ENCODE measurements around the gene MBD3L4.
"Not testable (repeated sequence)": the region's sequence is repeated elsewhere in the genome, so short reads cannot be mapped to it uniquely, and the experiment has no call there.

The MBD3L4 gene

DNA sequence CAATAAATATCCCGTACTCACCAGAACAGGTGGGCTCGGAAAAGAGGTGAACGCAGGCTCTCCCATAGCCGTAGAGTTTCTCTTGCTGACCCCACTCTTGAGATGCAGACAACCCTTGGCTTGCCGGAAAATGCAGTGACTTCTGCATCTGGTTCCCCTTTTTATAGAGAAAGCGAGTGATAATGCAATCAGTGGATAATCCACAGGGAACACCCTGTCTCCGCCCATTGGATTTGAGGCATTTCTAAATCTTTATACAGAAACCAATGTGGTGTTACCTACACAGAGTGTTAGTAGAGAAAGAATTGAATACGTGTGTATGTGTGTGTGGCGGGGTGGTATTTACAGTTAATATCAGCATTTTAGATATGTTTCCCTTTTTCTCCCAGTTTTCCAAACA, at the start of gene MBD3L4:
Gene MBD3L4, minus strand, starts transcription at position 101 of the 400 bp plus-strand sequence. Its CDS starts 35 bp downstream, at position 66.
- not testable (repeated sequence) for DNase-seq

DNA sequence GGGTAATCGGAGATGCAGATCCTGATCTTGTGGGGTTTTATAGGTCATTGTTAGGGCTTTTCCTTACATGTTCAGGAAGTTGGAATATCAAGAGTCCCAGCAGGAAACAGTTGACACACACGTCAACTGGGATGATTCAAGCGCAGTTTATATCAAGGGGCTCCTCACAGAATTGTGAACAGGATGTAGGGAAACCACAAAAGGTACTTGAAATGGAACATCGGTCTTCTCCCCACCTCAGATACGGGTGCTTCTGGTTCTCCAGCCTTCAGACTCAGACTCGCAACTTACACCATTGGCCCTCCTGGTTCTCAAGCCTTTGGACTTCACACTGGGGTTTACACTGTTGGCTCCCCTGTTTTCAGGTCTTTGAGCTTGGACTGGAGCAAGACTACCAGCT, 49.0 kb upstream of the MBD3L4 start:
- DNase-seq: no peak

DNA sequence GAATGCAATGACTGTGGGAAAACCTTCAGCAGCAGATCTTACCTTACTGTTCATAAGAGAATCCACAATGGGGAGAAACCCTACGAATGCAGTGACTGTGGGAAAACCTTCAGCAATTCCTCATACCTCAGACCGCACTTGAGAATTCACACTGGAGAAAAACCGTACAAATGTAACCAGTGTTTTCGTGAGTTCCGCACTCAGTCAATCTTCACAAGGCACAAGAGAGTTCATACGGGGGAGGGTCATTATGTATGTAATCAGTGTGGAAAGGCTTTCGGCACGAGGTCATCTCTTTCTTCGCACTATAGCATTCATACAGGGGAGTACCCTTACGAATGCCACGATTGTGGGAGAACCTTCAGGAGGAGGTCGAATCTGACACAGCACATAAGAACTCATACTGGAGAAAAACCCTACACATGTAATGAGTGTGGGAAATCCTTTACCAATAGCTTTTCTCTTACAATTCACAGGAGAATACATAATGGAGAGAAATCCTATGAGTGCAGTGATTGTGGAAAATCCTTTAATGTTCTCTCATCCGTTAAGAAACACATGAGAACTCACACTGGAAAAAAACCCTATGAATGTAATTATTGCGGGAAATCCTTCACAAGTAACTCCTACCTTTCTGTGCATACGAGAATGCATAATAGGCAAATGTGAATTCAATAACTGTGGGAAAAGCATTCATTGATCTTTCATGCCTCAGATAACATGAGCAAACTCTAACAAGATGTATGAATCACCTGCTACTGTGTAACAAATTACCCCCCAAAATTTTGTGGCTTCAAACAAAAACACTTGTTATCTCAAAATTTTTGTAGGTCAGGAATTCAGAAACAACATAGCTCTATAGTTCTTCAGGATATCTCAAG, 43.3 kb upstream of the MBD3L4 start:
- no peak for DNase-seq

DNA sequence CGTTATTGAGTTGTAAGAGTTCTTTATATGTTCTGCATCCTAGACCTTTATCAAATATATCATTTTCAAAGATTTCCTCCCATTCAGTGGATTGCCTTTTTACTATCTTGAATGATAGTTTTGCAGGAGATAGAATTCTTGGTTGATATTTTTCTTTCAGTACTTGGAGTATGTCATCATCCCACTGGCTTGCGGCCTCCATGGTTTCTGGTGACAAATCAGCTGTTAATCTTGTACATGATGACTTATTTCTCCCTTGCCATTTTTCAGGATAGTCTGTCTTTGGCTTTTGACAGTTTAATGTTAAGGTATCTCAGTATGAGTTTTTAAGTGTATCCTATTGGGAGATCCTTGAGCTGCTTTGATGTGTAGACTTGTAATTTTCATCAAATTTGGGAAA, 38.0 kb upstream of the MBD3L4 start:
- DNase-seq: no peak

DNA sequence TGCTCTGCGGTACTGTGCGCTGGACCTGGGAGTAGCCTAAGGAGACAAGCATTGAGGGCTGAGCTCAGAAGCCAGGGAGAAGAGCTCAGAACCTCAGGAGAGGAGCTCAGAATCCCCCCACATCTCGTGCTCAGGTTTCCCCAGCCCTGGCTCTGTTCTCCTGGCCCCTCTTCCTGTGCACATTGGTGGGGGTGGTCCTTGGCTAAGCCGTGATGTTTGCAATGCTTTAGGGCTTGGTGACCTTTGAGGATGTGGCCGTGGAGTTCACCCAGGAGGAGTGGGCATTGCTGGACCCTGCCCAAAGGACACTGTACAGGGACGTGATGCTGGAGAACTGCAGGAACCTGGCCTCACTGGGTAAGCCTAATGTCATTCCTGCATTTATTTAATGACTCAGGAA, 36.2 kb upstream of the MBD3L4 start:
- DNase-seq: no peak

DNA sequence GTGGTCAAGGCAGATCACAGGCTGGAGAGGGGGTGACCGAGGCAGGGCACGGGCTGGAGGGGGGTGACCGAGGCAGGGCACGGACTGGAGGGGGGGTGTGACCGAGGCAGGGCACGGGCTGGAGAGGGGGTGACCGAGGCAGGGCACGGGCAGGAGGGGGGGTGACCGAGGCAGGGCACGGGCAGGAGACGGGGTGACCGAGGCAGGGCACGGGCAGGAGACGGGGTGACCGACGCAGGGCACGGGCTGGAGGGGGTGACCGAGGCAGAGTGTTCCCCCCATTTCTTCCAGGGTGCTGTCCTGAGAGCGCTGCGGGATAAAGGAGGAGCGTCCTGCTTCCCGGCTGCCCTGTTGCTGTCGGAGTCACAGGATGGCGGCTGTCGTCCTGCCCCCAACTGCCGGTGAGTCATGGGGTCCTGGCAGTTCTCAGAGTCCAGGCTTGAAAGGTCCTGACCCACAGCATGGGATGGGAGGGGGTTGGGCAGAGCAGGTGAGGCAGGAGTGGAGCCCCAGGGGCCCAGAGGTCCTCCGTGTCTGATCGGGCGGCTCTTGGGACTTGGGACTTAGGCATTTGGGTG, 34.8 kb upstream of the MBD3L4 start:
- DNase-seq: no peak

DNA sequence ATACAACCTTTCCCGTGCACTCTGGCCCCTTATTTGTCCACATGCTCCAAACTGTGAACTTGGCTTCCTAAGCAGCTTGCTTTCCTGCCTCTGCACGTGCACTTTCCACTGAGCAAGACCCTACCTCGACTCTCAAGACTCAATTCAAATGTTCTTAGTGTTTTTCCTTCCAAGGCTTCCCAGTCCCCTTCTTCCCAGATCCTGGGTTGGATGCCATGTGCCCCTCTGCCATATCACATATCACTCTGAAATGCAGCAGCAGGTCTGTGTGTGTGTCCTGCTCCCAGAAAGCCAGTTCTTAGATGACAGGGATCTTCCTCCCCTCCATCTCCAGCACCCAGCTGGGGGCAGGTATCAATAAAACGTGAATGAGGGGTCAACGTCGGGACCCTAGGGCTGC, 32.6 kb upstream of the MBD3L4 start:
- no peak for DNase-seq

DNA sequence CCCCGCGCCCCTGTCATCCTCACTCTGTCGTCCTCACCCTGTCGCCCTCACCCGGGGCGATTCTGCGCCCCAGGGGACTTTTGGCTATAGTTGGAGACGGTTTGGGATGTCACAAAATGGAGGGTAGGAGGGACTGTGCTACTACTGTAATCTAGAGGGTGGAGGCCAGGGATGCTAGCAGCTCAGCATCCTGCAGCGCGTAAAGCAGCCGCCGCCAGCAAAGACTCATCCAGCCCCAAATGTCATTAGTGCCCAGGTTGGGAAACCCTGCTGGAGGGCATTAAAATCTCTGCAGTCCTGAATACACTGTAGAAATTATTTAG, 29.9 kb upstream of the MBD3L4 start:
- DNase-seq: no peak

DNA sequence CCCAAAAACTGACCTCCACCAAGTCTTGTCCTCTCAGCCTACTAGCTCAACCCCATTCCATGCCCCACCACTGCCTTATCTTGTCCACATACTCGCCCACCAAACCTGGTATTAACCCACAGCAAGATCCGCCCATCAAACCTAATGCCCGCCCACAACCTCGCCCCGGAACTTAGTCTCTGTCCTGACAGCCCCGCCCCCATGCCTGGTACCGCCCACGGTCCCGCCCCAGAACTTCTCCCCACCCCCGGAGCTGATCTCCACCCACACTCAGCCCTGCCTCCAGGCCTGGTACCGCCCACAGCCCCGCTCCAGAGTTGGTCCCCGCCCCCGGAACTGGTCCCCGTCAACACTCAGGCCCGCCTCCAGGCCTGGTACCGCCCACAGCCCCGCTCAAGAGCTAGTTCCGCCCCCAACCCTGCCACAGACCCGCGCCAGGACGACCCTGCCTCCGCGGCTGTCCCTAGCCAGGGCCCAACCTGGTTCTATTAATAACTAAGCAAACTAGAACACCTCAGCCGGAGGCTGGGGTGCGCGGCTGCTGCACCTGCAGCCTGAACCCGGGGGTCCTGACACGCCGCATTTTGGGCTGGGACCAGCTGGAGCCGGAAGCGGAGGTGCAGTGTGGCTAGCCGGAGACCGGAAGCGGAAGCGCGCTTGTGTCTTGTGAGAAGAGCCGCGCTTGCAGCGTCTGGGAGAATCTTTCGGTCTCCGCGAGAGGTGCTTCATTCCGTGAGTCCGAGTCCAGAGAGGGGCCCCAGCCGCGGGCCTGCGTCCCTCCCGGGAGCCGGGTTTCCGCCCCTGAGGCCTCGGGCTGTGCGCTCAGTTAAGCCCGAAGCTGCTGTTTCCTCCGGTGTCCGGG, 29.3 kb upstream of the MBD3L4 start, which contains the start of gene ZNF557:
Gene ZNF557, plus strand, starts transcription at position 662 of the 862 bp plus-strand sequence. CDS start 5,372 bp downstream, outside the sequence.
- peak; percentile 95 for DNase-seq

DNA sequence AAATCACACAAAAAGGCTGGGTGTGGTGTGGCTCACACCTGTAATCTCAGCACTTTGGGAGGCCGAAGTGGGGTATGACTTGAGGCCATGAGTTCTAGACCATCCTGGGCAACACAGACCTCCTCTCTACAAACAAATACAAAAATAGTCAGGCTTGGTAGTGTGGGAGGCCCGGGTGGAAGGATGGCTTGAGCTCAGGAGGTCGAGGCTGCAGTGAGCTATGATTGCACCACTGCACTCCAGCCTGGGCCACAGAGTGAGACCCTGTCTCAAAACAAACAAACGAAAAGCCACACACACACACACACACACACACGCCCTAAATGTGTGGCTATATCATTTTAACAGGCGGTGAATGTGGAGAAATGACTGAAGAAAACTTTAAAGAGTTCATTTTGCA, 28.6 kb upstream of the MBD3L4 start:
- no peak for DNase-seq

DNA sequence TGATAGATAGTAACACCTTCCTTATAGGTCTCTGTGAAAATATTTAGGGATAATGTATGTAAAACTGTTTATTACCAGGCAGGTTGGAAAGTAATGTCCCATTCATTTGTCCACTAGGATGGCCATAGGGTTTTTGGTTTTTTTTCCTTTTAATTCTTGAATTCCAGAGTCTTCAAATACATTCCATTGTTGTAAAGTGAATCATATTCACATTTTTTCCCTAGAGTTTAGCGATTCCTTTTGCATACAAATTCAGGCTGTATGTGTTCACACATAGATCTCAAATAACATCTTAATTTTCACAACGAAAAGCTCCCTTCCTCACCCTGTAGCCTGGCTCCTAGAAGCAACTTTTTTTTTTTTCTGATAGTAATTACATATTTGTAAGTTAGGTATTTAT, 27.7 kb upstream of the MBD3L4 start:
- DNase-seq: no peak

DNA sequence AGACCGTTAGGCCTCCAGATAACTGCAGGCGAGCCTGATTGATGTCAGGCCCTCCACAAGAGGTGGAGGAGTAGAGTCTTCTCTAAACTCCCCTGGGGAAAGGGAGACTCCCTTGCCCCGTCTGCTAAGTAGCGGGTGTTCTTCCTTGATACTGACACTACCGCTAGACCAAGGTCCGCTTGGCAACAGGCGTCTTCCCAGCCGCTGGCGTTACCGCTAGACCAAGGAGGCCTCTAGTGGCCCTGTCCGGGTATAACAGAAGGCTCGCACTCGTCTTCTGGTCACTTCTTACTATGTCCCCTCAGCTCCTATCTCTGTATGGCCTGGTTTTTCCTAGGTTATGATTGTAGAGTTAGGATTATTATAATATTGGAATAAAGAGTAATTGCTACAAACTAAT, 27.1 kb upstream of the MBD3L4 start:
- not testable (repeated sequence) for DNase-seq

DNA sequence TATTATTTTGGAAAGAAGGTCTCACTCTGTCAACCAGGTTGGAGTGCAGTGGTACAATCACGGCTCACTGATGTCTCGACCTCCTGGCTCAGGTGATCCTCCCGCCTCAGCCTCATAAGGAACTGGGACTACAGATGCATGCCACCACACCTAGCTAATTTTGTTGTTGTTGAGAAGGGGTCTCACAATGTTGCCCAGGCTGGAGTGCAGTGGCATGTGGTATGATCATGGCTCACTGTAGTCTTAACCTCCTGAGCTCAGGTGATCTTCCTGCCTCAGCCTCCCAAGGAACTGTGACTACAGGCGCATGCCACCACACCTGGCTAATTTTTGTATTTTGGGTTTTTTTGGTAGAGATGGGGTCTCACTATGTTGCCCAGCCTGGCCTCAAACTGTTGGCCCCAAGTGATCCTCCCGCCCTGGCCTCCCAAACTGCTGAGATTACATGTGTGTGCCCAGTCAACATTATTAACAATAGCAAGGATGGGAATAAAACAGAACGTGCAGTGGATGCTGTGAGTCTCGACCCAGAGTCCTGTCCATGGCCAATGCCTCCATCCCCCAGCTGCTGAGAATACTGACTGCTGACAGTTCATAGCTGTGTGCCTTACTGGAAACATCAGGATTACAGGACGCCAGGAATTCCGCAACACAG, 23.9 kb upstream of the MBD3L4 start:
- DNase-seq: no peak

DNA sequence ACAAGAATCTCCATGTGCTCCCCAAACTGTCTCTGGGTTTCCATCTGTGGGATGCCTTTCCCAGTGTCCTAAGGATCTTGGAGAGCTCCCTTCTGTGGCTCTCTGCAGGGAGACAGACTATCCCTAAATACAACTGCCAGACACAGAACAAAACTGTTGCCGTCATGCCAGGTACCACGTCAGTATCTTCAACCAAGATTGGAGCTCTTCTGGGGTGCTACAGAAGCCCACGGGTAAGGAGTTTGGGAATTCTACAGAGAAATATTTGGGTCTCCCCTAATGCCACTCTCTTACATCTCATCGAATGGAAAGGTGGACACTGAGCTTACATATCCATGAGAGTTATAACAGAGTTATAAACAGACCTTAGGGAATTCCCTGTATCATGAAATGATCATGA, 23.4 kb upstream of the MBD3L4 start:
- no peak for DNase-seq

DNA sequence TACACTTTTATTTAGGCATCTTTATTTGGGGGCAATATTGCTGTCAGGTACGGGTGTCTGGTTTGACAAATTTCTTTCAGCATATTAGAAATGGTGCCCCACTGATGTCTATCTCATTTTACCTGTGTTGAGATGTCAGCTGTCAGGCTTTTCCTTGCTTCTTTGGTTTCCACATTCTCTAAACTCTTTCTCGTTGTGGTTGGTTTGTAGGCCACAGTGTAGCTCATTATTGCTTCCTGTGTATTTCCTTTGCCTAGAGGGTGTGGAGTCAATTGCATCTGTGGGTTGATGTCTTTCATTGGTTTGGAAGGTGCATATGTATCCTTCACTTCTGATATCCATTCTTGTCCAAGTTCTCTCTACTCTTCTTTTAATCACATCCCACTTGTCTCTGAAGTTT, 20.0 kb upstream of the MBD3L4 start:
- DNase-seq: not testable (repeated sequence)

DNA sequence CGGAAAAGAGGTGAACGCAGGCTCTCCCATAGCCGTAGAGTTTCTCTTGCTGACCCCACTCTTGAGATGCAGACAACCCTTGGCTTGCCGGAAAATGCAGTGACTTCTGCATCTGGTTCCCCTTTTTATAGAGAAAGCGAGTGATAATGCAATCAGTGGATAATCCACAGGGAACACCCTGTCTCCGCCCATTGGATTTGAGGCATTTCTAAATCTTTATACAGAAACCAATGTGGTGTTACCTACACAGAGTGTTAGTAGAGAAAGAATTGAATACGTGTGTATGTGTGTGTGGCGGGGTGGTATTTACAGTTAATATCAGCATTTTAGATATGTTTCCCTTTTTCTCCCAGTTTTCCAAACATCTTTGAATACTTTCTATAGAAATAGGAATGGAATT, 18.6 kb upstream of the MBD3L4 start, which contains the start of gene MBD3L3:
Gene MBD3L3, minus strand, starts transcription at position 101 of the 400 bp plus-strand sequence. Its CDS starts 71 bp downstream, at position 30.
- DNase-seq: not testable (repeated sequence)

DNA sequence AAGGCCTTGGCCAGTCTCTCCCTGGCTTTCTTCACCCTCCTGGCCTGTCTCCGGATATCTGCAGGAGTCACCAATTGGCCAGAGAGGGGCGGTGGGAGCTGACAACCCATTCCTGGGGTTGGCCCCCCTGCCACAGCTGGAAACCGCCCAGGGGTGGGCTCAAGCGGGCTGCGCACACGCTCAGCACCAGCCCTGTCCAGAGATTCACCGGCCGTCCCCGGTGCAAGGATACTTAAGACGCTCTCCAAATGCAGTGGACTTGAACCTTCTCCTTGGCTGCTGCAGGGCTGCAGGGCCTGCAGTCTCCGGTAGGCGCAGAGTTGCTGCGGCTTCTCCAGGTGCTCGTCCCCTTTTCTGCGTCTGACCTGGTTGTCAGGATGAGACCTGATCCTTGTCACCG, 16.4 kb upstream of the MBD3L4 start:
- not testable (repeated sequence) for DNase-seq

DNA sequence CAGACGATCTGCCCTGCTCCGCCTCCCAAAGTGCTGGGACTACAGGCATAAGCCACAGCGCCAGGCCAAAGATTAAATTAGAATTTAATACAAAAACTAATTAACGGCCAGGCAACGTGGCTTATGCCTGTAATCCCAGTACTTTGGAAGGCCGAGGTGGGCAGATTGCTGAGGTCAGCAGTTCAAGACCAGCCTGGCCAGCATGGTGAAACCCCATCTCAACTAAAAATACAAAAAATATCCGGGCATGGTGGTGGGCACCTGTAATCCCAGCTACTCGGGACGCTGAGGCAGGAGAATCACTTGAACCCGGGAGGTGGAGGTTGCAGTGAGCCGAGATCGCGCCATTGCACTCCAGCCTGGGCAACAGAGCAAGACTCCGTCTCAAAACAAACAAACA, 15.7 kb upstream of the MBD3L4 start:
- not testable (repeated sequence) for DNase-seq

DNA sequence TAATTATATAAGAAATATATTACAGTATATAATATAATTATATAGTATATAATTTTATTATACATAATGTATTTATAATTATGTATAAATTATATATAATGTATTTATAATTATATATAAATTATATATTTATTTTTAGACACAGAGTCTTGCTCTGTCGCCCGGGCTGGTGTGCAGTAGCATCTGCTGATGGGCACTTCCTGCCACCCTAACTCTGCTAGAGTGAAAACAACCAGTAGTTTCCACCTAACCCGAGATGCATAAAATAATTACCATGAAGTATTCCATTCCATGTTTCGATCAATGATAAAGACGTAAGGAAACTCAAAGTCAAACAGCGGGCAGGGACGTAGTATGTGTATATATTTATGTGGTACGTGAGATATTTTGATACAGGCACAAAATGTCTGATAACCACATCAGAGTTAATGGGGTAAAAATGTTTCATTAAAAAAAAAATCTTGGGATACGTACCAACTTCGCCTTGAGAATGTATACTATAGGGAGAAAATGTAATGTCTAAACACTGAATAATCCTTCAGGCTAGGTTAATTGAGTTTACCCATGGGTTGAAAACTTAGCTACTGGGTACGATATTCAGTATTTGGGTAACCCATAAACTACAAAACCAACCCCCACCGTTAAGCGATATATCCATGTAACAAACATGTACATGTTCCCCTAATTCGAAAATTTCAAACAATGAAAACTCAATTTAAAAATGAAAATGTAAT, 14.8 kb upstream of the MBD3L4 start:
- not testable (repeated sequence) for DNase-seq

DNA sequence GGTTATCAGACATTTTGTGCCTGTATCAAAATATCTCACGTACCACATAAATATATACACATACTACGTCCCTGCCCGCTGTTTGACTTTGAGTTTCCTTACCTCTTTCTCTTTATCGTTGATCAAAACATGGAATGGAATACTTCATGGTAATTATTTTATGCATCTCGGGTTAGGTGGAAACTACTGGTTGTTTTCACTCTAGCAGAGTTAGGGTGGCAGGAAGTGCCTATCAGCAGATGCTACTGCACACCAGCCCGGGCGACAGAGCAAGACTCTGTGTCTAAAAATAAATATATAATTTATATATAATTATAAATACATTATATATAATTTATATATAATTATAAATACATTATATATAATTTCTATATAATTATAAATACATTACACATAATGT, 12.9 kb upstream of the MBD3L4 start:
- not testable (repeated sequence) for DNase-seq

DNA sequence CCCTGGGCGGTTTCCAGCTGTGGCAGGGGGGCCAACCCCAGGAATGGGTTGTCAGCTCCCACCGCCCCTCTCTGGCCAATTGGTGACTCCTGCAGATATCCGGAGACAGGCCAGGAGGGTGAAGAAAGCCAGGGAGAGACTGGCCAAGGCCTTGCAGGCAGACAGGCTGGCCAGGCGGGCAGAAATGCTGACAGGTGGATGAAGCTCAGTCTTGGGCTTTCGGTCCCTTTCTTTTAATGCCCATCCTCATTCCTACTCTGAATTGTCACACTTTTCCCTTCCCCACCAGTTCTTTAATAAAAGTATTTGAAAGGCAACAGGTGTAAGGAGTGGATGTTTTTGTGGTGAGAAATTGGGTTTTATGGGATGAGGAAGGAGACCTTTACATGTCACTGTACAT, 11.4 kb upstream of the MBD3L4 start:
- not testable (repeated sequence) for DNase-seq

DNA sequence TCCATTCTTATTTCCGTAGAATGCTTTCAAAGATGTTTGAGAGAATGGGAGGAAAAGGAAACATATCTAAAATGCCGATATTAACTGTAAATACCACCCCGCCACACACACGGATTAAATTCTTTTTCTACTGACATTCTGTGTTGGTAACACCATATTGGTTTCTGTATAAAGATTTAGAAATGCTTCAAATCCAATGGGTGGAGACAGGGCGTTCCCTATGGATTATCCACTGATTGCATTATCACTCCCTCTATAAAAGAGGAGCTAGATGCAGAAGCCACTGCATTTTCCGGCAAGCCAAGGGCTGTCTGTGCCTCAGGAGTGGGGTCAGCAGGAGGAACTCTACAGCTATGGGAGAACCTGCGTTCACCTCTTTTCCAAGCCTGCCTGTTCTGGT, 9.0 kb upstream of the MBD3L4 start, which contains the start of gene MBD3L2:
Gene MBD3L2, plus strand, starts transcription at position 301 of the 400 bp plus-strand sequence. Its CDS starts 53 bp downstream, at position 354.
- DNase-seq: not testable (repeated sequence)
